Skeletal muscle cell (primary cell): ENCODE results near the gene THRB.
"Not testable (repeated sequence)": the region's sequence is repeated elsewhere in the genome, so short reads cannot be mapped to it uniquely, and the experiment has no call there.

ENCODE experiments used
- DNase-seq: peaks from one replicate; pipeline ENCODE4 v3.0.0-alpha.2; 2010; ENCODE audit warnings: low read depth
- H3K4me3 ChIP-seq: 2 replicates; pipeline ENCODE4 v1.5.1; 2011; ENCODE audit warnings: low read depth, mild to moderate bottlenecking, control low read depth, low read length, moderate library complexity

THRB gene

DNA sequence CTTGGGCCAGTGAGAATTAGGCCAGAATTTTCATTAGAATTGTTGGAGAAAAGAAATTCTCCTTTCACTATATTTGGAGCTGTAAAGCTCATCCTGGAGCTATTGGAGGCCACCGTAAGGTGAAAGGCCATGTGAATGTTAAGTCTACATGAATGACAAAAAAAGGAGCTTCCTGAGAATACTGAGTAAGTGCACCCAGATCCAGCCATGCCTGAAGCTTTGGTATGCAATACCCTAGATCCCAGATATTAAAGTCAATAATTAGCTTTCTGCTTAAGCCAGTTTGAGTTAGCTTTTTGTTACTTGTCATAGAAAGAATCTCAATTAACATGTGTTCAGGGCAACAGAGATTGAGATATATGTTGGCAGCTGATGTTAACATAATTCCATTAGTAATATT, 377.1 kb downstream of the THRB start:
- H3K4me3 ChIP-seq: no peak overlapping the region
- DNase-seq: no peak

DNA sequence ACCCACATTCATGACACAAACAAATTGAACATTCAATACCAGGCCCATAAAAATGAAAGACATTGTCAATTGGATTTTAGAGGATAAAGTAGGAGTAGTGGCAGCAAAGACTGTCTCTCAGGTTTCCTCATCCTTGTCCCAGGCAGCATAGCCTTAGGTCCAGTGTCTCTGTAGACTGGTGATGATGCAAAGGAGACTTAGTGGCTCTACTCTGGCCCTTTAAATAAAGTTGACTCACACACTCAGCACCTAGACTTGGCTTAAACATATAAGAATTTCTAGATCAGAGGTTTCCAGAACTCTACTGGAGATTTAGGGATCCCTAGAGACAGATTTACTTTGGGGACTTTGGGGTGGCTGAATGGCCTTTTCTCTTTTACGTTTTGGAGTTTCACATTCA, 382.9 kb downstream of the THRB start:
- H3K4me3 ChIP-seq: no peak overlapping the region
- no peak for DNase-seq

- DNase-seq: no peak
- no peak overlapping the region for H3K4me3 ChIP-seq
Measured at GRCh38 chr3:24110051-24110450, 384.6 kb downstream of the THRB start.

- H3K4me3 ChIP-seq: no peak overlapping the region
- DNase-seq: no peak
Measured at GRCh38 chr3:24101676-24102168, 392.9 kb downstream of the THRB start.

GRCh38 chr3:24100696-24101402, 393.8 kb downstream of the THRB start:
- DNase-seq: no peak
- no peak overlapping the region for H3K4me3 ChIP-seq

DNA sequence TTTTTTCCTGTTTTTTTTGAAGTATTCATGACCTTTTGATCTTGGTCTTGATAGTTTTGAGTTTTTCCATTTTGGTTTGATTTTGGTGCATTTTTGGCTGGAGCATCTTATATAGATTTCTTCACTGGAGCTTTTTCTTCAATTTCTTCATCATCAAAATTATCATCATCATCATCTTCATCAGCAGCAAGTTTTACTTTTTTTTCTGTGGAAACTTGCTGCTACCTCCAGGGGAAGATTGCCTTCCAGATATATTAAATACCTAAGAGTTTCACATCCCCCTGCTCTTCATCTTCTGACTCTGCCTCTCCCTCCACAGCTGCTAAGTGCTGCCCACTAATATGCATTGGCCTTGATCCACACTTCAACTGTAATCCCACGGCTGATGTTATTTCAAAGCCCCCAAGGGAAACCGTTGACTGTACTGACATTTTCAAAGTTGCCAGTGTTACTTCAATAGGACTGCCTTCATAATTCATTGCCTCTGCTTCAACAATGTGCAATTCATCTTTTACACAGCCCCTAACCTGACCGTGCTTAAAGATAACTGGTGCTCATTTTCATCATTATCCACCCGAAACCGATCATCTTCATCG, 397.9 kb downstream of the THRB start:
- no peak overlapping the region for H3K4me3 ChIP-seq

GRCh38 chr3:24096271-24096670, 398.4 kb downstream of the THRB start:
- DNase-seq: no peak
- no peak overlapping the region for H3K4me3 ChIP-seq

More for the DNA sequence above, 397.9 kb downstream of the THRB start:
- DNase-seq: no peak

- not testable (repeated sequence) for DNase-seq, H3K4me3 ChIP-seq
Measured at GRCh38 chr3:24094818-24095217, 399.8 kb downstream of the THRB start.

- no peak overlapping the region for H3K4me3 ChIP-seq
- DNase-seq: no peak
Measured at GRCh38 chr3:24088782-24089181, 405.9 kb downstream of the THRB start.

GRCh38 chr3:24087469-24087868, 407.2 kb downstream of the THRB start:
- DNase-seq: no peak

DNA sequence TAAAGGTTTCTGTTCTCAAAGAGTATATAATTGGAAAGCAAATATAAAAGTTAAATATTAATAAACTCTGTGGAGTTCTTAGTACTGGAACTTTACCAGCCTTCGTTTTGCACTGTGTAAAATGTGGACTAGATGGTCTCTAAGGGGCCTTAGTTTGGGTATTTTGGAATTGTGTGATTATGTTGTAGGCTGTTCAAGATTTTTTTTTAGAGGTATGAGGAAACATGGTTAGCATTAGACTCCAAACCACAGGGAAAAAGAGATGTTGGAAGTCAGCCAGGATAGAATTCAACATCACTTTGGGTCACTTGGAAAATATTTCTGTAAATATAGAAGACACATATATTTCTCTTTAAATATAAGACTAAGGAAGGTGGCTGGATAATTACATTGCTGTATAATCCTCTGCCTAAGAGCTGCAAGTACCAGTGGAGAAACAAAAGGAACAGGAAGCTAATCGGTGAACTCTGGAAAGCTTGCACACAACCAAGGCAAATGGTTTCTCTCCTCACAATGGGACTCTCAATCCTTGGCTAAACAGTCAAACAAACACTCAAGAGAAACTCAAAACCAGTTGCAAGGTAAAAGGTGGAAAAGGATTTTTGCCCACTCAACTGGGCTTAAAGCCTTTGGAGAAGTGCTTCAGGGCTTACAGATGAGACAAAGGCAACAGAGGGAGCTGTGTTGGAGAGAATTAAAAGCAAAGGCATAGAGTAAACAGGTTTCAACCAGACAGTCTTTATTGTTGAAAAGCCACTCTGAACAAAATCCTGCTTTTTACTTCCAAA, 407.8 kb downstream of the THRB start:
- DNase-seq: no peak

More at GRCh38 chr3:24087469-24087868, 407.2 kb downstream of the THRB start:
- no peak overlapping the region for H3K4me3 ChIP-seq

GRCh38 chr3:24086206-24086605, 408.4 kb downstream of the THRB start:
- no peak overlapping the region for H3K4me3 ChIP-seq
- no peak for DNase-seq

More for the DNA sequence above, 407.8 kb downstream of the THRB start:
- no peak overlapping the region for H3K4me3 ChIP-seq

DNA sequence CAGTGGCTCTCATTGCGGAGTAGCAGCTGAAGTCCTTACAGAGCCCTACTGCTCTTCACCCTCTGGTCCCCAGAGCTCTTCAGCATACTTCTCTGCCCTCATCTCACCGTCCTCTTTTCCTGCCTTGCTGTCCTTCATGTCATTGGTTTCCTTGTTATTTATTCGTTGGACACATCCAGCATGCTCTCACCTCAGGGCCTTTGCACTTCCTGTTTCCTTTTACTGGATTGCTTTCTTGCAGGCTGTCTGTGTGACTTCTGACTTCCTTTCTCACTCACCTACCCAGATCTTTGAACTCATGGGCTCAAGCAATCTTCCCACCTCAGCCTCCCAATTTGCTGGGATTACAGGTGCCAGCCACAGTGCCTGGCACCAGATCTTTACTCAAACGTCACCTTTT, 422.5 kb downstream of the THRB start:
- no peak overlapping the region for H3K4me3 ChIP-seq
- DNase-seq: no peak

DNA sequence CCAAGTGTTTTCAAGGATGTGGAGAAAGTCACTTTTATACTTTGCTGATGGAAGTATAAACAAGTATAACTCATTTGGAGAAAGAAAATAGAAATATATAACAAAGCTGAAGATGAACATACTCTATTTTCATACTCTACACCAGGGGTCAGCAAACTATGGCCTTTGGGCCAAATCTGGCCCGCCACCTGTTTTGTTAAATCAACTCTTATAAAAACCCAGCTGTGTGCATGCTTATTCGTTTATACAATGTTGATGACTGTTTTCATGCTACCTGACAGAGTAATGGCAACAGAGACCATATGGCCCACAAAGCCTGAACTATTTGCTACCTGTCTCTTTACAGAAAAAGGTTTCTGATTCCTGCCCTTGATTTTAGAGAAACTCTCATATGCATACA, 425.6 kb downstream of the THRB start:
- no peak overlapping the region for H3K4me3 ChIP-seq
- no peak for DNase-seq

GRCh38 chr3:24067483-24067882, 427.2 kb downstream of the THRB start:
- no peak for DNase-seq
- no peak overlapping the region for H3K4me3 ChIP-seq
